Effector memory CD4-positive, alpha-beta T cell (primary cell): ENCODE results near the gene CBX6.
"Not testable (repeated sequence)": the region's sequence is repeated elsewhere in the genome, so short reads cannot be mapped to it uniquely, and the experiment has no call there.

Source experiments
- DNase-seq, 3 donors: peaks; one replicate each; pipeline ENCODE4 v3.0.0-alpha.2; 2020
- H3K27ac ChIP-seq: 2 replicates; pipeline ENCODE4 v1.7.0; 2013; ENCODE audit warnings: mild to moderate bottlenecking, low read length, moderate library complexity; ENCODE audit not compliant: insufficient read depth, poor library complexity, severe bottlenecking
- H3K27me3 ChIP-seq: replicated peaks from 2 replicates; pipeline ENCODE4 v1.7.0; 2013; ENCODE audit warnings: mild to moderate bottlenecking, low read length; ENCODE audit not compliant: insufficient read depth, control insufficient read depth, poor library complexity, severe bottlenecking
- H3K36me3 ChIP-seq: 2 replicates; pipeline ENCODE4 v1.7.0; 2013; ENCODE audit warnings: mild to moderate bottlenecking, low read length, moderate library complexity; ENCODE audit not compliant: control insufficient read depth, insufficient read depth
- H3K4me1 ChIP-seq: 2 replicates; pipeline ENCODE4 v1.7.0; 2013; ENCODE audit warnings: low read length, mild to moderate bottlenecking; ENCODE audit not compliant: control insufficient read depth, insufficient read depth, poor library complexity, severe bottlenecking
- H3K4me3 ChIP-seq: 2 replicates; pipeline ENCODE4 v1.7.0; 2013; ENCODE audit warnings: low read length, low read depth, mild to moderate bottlenecking; ENCODE audit not compliant: insufficient read depth, poor library complexity, severe bottlenecking
- H3K9me3 ChIP-seq: 2 replicates; pipeline ENCODE4 v1.7.0; 2013; ENCODE audit warnings: mild to moderate bottlenecking, low read length, moderate library complexity; ENCODE audit not compliant: control insufficient read depth

CBX6 gene

GRCh38 chr22:38861927-38862326, 10.1 kb downstream of the CBX6 start:
- no peak overlapping the region for H3K27ac ChIP-seq
- DNase-seq = no peak
- no peaks in the 10 kb centered on the region for H3K27me3 ChIP-seq
- H3K36me3 ChIP-seq = peaks cover 22% of the 10 kb centered on the region
- H3K4me3 ChIP-seq = no peak overlapping the region
- no peaks in the 10 kb centered on the region for H3K9me3 ChIP-seq
- H3K4me1 ChIP-seq = no peaks in the 10 kb centered on the region

GRCh38 chr22:38861170-38861876, 10.7 kb downstream of the CBX6 start:
- DNase-seq = no peak
- H3K27ac ChIP-seq = no peak overlapping the region
- no peaks in the 10 kb centered on the region for H3K4me1 ChIP-seq

GRCh38 chr22:38860283-38861169, 11.5 kb downstream of the CBX6 start:
- Histone ChIP-seq H3K4me1 (no peaks in the 10 kb centered on the region), H3K9me3 (no peaks in the 10 kb centered on the region), H3K27ac (no peak overlapping the region), H3K27me3 (no peaks in the 10 kb centered on the region), H3K36me3 (peaks cover 8% of the 10 kb centered on the region), H3K4me3 (no peak overlapping the region)
- no peak for DNase-seq

More at GRCh38 chr22:38861170-38861876, 10.7 kb downstream of the CBX6 start:
- Histone ChIP-seq H3K36me3 (peaks cover 16% of the 10 kb centered on the region), H3K4me3 (no peak overlapping the region), H3K9me3 (no peaks in the 10 kb centered on the region), H3K27me3 (no peaks in the 10 kb centered on the region)

- no peak for DNase-seq
- Histone ChIP-seq H3K36me3 (peaks cover under 1% of the 10 kb centered on the region), H3K27ac (no peak overlapping the region), H3K9me3 (no peaks in the 10 kb centered on the region), H3K27me3 (no peaks in the 10 kb centered on the region), H3K4me3 (no peak overlapping the region), H3K4me1 (no peaks in the 10 kb centered on the region)
Observed at GRCh38 chr22:38859581-38860282, 12.3 kb downstream of the CBX6 start.

- Histone ChIP-seq H3K9me3 (no peaks in the 10 kb centered on the region), H3K27ac (no peak overlapping the region), H3K4me3 (no peak overlapping the region), H3K27me3 (no peaks in the 10 kb centered on the region), H3K4me1 (no peaks in the 10 kb centered on the region), H3K36me3 (no peaks in the 10 kb centered on the region)
- no peak for DNase-seq
Observed at GRCh38 chr22:38858492-38858891, 13.5 kb downstream of the CBX6 start.

- not testable (repeated sequence) for H3K36me3 ChIP-seq, H3K27ac ChIP-seq, H3K4me3 ChIP-seq, H3K4me1 ChIP-seq, DNase-seq, H3K9me3 ChIP-seq, H3K27me3 ChIP-seq
Observed at GRCh38 chr22:38854476-38854875, 17.5 kb downstream of the CBX6 start.

GRCh38 chr22:38853883-38854282, 18.1 kb downstream of the CBX6 start:
- not testable (repeated sequence) for H3K27me3 ChIP-seq, H3K27ac ChIP-seq, H3K9me3 ChIP-seq, H3K36me3 ChIP-seq, H3K4me3 ChIP-seq, DNase-seq, H3K4me1 ChIP-seq

GRCh38 chr22:38853196-38853651, 18.8 kb downstream of the CBX6 start:
- no peaks in the 10 kb centered on the region for H3K4me1 ChIP-seq
- no peak overlapping the region for H3K4me3 ChIP-seq
- no peaks in the 10 kb centered on the region for H3K27me3 ChIP-seq
- DNase-seq = no peak
- H3K9me3 ChIP-seq = no peaks in the 10 kb centered on the region
- H3K36me3 ChIP-seq = no peaks in the 10 kb centered on the region
- no peak overlapping the region for H3K27ac ChIP-seq

GRCh38 chr22:38852522-38852921, 19.5 kb downstream of the CBX6 start:
- no peaks in the 10 kb centered on the region for H3K9me3 ChIP-seq
- H3K36me3 ChIP-seq = no peaks in the 10 kb centered on the region
- no peaks in the 10 kb centered on the region for H3K4me1 ChIP-seq
- H3K4me3 ChIP-seq = no peak overlapping the region
- no peak overlapping the region for H3K27ac ChIP-seq
- DNase-seq = no peak
- no peaks in the 10 kb centered on the region for H3K27me3 ChIP-seq
